Lower lobe of right lung (tissue), 2 donors: ENCODE measurements around the gene DUSP9. TPM values are rescaled to one million over a fixed set of nuclear protein-coding genes. Genes with fewer than 3 reads are reported as not detected.

ENCODE experiments used
- ATAC-seq, 2 donors: fragments of 200-7000 bp; cut with Tn5 transposase; one replicate each; pipeline ENCODE4 v1.9.1; 2020 to 2022; ENCODE audit warnings: mild to moderate bottlenecking in 2 of 2, moderate library complexity in 2 of 2
- DNase-seq: peaks from one replicate; pipeline ENCODE4 v3.0.0-alpha.2; 2020
- H3K27ac ChIP-seq: fragments of 200-600 bp; one replicate; pipeline ENCODE4 v1.8.0; 2022
- H3K27me3 ChIP-seq: fragments of 200-600 bp; one replicate; pipeline ENCODE4 v1.8.0; 2022; ENCODE audit warnings: low read depth
- H3K36me3 ChIP-seq: fragments of 200-600 bp; one replicate; pipeline ENCODE4 v1.8.0; 2022; ENCODE audit warnings: mild to moderate bottlenecking
- H3K4me1 ChIP-seq: fragments of 200-600 bp; one replicate; pipeline ENCODE4 v1.8.0; 2022
- H3K4me3 ChIP-seq: fragments of 200-600 bp; one replicate; pipeline ENCODE4 v1.8.0; 2022; ENCODE audit warnings: mild to moderate bottlenecking
- H3K9me3 ChIP-seq: fragments of 200-600 bp; one replicate; pipeline ENCODE4 v1.8.0; 2022
- intact Hi-C: fragments of 100-400 bp; cut with DNase I; formaldehyde crosslinking; loops from one replicate; pipeline ENCODE4 v1.11.0; 2022
- total RNA-seq: library from RNA; stranded (reverse); fragmentation: NEBNext Ultra II Directional; extraction: Animal tissue kit (Norgen Biotek cat#: 25700); gene quantifications from one replicate; pipeline ENCODE4 v1.2.1, GENCODE V29; 2021
- TF ChIP-seq, protein P1 (sequence below): fragments of 200-600 bp; IDR thresholded peaks from one replicate; pipeline ENCODE4 v1.8.0; 2022; ENCODE audit warnings: antibody characterized with exemption, mild to moderate bottlenecking
- donor health status: DM: no; HTN: yes; CAD: no; lungs with severe emphysema.

DUSP9 gene
- total RNA-seq, 1 donor from 2014 or later: not detected

DNA sequence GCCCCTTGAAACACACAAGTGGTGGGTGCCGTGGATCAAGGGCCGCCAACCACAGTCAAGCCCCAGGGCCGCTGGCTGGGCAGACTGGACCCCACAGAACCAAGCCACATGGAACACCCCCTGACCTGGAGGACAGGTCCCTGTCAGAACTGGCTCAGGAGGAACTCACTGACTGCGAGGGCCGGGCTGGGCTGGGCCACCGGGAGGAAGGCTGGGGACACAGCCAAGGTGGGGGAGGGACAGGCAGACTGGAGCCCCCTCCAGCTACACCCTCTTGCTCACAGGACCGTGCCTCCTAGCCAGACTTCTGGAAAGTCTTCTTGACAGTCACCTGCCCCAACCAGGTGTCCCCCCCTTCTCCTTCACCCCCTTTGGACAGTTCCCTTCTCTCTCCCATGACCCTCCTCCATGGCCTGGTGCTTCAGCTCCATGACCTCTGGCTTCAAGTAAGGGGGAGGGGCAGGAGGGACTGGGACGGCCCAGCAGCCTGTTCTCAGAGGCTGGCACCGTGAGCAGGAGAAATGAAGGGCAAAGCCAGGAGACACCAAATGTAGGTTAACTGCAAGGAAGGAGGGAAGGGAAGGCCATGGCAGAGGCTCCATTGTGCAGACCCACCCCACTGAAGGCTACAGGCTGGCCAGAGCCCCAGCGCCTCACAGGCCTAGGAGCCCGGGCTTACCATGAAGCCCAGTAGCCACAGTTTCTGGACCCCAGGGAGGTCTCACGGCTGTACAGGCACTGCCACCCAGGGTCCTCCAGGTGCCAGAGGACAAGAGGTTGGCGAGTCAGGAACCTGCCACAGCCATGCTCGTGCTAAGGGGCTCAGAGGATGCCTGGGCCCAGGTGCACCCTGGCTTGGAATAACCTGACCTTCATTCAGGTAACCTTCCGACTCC lies 22.6 kb upstream of the DUSP9 start:
- Histone ChIP-seq H3K9me3 (no peaks in the 10 kb centered on the region), H3K27me3 (no peaks in the 10 kb centered on the region), H3K4me1 (no peaks in the 10 kb centered on the region), H3K4me3 (no peak overlapping the region), H3K27ac (no peak overlapping the region), H3K36me3 (no peaks in the 10 kb centered on the region)
- TF ChIP-seq, protein P1, sequence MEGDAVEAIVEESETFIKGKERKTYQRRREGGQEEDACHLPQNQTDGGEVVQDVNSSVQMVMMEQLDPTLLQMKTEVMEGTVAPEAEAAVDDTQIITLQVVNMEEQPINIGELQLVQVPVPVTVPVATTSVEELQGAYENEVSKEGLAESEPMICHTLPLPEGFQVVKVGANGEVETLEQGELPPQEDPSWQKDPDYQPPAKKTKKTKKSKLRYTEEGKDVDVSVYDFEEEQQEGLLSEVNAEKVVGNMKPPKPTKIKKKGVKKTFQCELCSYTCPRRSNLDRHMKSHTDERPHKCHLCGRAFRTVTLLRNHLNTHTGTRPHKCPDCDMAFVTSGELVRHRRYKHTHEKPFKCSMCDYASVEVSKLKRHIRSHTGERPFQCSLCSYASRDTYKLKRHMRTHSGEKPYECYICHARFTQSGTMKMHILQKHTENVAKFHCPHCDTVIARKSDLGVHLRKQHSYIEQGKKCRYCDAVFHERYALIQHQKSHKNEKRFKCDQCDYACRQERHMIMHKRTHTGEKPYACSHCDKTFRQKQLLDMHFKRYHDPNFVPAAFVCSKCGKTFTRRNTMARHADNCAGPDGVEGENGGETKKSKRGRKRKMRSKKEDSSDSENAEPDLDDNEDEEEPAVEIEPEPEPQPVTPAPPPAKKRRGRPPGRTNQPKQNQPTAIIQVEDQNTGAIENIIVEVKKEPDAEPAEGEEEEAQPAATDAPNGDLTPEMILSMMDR: no peak
- ATAC-seq: no peak
- peak; percentile 13 for DNase-seq
- intact Hi-C loops: no loop called here

DNA sequence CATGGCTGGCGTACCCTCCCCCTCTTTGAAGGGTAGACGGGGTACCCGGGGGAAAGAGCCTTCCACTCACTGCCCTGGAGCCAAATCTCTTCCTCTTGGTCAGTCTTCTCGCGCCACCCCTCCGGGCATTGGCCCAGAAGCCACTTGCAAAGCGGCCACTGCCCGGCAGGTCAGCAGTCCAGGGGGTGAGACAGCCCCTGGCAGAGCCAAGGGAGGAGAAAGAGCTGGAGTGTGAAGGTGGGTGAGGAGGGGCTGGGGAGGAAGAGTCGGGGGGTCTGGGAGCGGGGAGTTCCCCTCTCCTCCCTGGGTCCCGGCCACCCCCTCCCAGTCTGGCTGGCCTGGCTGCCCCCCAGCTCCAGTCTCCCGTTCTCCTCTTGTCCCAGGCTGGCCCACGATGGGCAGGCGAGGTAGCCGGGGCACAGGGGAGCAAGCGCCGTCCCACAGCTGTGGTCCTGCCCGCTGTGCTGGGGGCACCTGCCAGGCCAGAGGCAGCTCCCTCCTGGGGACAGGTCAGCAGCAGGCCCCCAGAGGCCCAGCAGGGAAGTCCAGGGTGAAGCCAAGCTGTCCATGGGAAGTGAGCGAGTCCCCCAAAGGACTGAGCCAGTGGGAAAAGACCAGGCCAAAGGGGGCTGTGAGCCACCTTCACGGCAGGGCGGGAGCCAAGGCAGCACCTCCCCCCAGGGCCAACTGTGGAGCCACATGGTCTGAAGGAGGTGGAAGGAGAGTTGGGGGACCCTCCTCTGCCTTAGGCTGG lies 21.6 kb upstream of the DUSP9 start:
- Histone ChIP-seq H3K4me3 (no peak overlapping the region), H3K36me3 (no peaks in the 10 kb centered on the region), H3K27me3 (no peaks in the 10 kb centered on the region), H3K4me1 (no peaks in the 10 kb centered on the region), H3K27ac (no peak overlapping the region), H3K9me3 (no peaks in the 10 kb centered on the region)
- DNase-seq: peak; percentile 3
- intact Hi-C loops: no loop called here
- TF ChIP-seq, protein P1: no peak
- no peak for ATAC-seq

DNA sequence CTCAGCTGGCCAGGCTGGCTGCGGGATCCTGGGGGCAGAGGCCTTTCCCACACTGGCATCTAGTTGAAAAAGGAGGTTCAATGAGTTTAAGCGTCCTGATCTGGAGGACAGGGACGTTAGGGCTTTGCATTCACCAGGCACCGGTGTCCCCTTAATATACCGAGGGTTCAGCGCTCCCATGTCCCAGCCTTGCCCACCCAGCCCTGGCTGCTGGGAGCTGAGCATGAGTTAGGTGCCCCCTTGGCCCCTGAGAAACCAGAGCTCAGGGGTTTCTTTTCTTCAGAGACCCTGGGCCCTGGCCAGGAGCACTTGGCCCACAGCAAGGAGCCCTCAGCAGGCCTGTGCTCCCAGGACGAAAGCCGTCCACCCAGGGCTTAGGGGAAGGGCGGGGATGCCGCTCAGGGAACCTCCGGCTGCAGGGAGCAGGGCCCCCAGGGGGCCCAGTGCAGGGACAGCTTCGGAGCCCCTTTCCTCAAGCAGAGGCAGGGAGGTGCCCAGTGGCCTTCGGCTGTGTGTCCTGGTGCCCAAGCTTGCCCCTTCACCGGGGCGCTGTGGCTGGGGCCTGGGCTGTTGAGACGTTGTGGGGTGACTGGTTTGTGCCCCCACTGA lies 20.9 kb upstream of the DUSP9 start:
- Histone ChIP-seq H3K27ac (no peak overlapping the region), H3K9me3 (no peaks in the 10 kb centered on the region), H3K36me3 (no peaks in the 10 kb centered on the region), H3K4me3 (no peak overlapping the region), H3K27me3 (no peaks in the 10 kb centered on the region), H3K4me1 (no peaks in the 10 kb centered on the region)
- TF ChIP-seq, protein P1: no peak
- ATAC-seq (no peak), DNase-seq (no peak)
- intact Hi-C loops: no loop called here

DNA sequence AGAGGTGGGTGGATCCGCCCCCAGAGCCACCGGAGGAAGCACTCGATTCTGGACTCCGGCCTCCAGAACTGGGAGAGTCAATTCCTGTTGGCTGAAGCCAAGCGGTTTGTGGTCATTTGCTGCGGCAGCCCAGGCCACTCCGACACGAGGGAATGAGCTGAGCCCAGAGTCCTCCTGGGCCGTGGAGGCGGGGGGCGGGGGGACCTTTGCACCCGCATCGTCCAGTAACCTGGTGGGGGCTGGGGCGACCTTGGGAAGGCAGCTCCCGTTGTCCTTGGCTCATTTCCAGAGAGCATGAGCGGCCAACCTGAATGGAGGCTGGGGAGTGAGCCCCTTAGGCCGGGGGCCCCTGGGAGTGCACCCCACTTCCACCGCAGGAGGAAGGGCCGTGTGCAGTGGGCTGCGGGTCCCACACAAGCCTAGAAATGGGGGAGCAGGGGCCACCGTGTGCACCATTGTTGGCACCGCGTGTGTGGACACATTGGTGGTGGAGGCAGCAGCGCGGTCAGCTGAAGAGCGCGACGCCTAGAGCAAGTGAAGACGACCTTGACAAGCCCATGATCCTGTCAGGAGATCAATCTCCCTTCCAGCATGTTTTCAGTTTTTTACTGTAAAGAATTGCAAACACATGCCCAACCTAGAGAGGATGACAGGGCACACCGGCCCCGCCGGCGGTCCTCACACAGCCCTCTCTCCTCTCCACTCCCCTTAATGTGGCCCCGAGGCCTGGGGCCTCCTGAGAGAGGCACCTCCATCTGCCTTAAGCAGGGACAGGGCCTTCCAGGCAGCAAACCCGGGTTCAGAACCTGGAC lies 19.9 kb upstream of the DUSP9 start:
- DNase-seq: peak; percentile 13
- H3K36me3 ChIP-seq: no peaks in the 10 kb centered on the region
- TF ChIP-seq, protein P1: no peak
- intact Hi-C loops: no loop called here
- H3K4me3 ChIP-seq: no peak overlapping the region
- H3K9me3 ChIP-seq: no peaks in the 10 kb centered on the region
- no peaks in the 10 kb centered on the region for H3K4me1 ChIP-seq
- no peaks in the 10 kb centered on the region for H3K27me3 ChIP-seq
- no peak overlapping the region for H3K27ac ChIP-seq
- peak in 1 of 2 donors; percentile 6 for ATAC-seq

DNA sequence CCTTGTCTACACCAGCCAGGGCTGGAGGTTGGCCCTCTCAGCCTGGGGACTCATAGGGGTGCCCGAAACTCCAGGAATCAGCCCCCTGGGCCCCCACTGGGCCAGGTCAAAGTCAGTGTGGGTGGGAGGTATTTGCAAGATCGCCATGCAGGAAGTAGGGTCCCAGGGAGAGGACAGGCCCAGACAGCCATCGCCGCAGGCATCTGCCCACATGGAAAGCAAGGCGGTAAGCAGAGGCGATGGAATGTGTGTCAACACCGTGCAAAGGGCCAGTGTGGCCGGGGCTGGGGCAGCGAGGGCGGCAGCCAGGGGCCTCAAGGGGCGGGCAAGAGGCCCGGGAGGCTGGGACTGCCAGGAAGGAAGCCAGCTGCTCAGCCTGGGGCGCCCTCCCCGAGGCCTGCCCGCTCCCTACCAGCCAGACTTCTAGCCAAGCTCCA lies 19.3 kb upstream of the DUSP9 start:
- Histone ChIP-seq H3K36me3 (no peaks in the 10 kb centered on the region), H3K4me3 (no peak overlapping the region), H3K4me1 (no peaks in the 10 kb centered on the region), H3K27ac (no peak overlapping the region), H3K27me3 (no peaks in the 10 kb centered on the region), H3K9me3 (no peaks in the 10 kb centered on the region)
- peak; percentile 62 for DNase-seq
- intact Hi-C loops: no loop called here
- TF ChIP-seq, protein P1: no peak
- peak; percentile 72 to 81 for ATAC-seq
